GM10847 (cell line): Measurements from ENCODE around the gene COPS7B.

ENCODE experiments used
- POLR2A ChIP-seq: IDR thresholded peaks from 2 replicates; pipeline ENCODE4 v1.6.1; 2011; ENCODE audit not compliant: insufficient read length; ENCODE audit errors: extremely low read depth

The COPS7B gene

GRCh38 chr2:231821908-231822307, 35.7 kb downstream of the COPS7B start:
- TF ChIP-seq POLR2A, result no peak

- no peak for TF ChIP-seq POLR2A
These were observed 66.9 kb downstream of the COPS7B start for GRCh38 chr2:231853105-231853504.

GRCh38 chr2:231854616-231855125, 68.4 kb downstream of the COPS7B start:
- TF ChIP-seq POLR2A, result no peak

- TF ChIP-seq POLR2A, result no peak
These were observed 70.7 kb downstream of the COPS7B start for GRCh38 chr2:231856959-231857358.
